ENCODE results near the gene ADTRP. TPM values are rescaled to one million over a fixed set of nuclear protein-coding genes. Genes with fewer than 3 reads are reported as not detected.

ADTRP gene
- polyA plus RNA-seq, 1 donor (not counting 4 experiments of a cell fraction or from before 2014, with no cell fraction given): 16.7 TPM

DNA sequence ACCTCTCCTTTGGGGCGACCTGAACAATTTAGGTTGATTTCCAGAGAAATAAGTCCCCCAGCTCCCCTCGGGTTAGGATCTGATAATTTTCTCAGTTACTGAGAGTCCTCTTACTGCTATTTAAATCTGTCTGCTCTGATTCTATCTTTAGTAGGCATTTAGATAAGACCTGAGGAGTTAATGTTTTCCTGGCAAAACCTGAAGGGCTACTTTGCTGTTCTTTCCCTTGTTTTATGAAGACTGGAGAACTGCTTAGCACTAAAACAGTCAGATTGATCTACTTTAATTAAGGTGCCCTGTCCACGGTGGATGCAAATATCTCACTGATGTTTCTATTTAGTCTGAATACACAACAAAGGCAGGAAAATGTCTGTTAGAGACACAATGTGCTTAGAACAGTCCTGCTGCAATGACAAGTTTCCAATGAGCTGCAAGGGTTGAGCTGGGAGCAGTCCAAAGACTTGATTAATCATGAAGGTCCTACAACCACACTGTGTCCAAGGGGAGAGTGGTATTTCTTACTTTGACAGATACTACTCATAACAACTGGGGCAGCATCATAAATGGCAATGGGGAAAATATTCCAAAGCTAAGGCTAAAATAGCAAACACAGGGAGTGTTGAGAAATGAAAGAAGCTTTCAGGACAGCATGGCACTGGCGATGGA lies 15.7 kb downstream of the ADTRP start:
- Histone ChIP-seq H3K79me2 (ENCODE audit: control insufficient read depth, insufficient read depth, low read length) (no peaks in the 10 kb centered on the region), H3K4me1 (ENCODE audit: control insufficient read depth, extremely low read depth, insufficient read depth, low read length) (peaks cover 42% of the 10 kb centered on the region), H3K36me3 (ENCODE audit: control insufficient read depth in 2 of 2, extremely low read depth in 1 of 2, insufficient read depth in 2 of 2, low read length in 2 of 2) (peaks cover 0 to under 1% of the 10 kb centered on the region in 2 experiments), H2AFZ (ENCODE audit: control insufficient read depth, low read length) (peak overlapping the region; percentile 17), H3K9me3 (ENCODE audit: control insufficient read depth, low read depth, low read length) (no peaks in the 10 kb centered on the region), H3K4me3 (ENCODE audit: control insufficient read depth in 2 of 3, extremely low read depth in 1 of 3, insufficient read depth in 2 of 3, low read depth in 1 of 3, low read length in 3 of 3) (no peak overlapping the region), H4K20me1 (ENCODE audit: control insufficient read depth, extremely low read depth, insufficient read depth, low read length) (no peaks in the 10 kb centered on the region), H3K9me1 (ENCODE audit: control insufficient read depth, extremely low read depth, insufficient read depth, low read length) (no peaks in the 10 kb centered on the region), H3K27ac (ENCODE audit: control insufficient read depth, insufficient read depth, low read length) (no peak overlapping the region), H3K27me3 (ENCODE audit: control insufficient read depth, extremely low read depth, insufficient read depth, low read length) (no peaks in the 10 kb centered on the region), H3K4me2 (ENCODE audit: control insufficient read depth, extremely low read depth, insufficient read depth, low read depth, low read length) (no peak overlapping the region), H3K9ac (ENCODE audit: control insufficient read depth, extremely low read depth, insufficient read depth, low read length) (no peak overlapping the region)
- dilution Hi-C loops (cut with MboI; ENCODE audit: extremely low pct_ligation_motif_present, low sequenced_read_pairs): no loop called here
- TF ChIP-seq, protein P1, sequence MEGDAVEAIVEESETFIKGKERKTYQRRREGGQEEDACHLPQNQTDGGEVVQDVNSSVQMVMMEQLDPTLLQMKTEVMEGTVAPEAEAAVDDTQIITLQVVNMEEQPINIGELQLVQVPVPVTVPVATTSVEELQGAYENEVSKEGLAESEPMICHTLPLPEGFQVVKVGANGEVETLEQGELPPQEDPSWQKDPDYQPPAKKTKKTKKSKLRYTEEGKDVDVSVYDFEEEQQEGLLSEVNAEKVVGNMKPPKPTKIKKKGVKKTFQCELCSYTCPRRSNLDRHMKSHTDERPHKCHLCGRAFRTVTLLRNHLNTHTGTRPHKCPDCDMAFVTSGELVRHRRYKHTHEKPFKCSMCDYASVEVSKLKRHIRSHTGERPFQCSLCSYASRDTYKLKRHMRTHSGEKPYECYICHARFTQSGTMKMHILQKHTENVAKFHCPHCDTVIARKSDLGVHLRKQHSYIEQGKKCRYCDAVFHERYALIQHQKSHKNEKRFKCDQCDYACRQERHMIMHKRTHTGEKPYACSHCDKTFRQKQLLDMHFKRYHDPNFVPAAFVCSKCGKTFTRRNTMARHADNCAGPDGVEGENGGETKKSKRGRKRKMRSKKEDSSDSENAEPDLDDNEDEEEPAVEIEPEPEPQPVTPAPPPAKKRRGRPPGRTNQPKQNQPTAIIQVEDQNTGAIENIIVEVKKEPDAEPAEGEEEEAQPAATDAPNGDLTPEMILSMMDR (optimal IDR thresholded peaks at IDR 0.05 in 1 of 3, IDR thresholded peaks at IDR 0.05 in 1 of 3, conservative IDR thresholded peaks at IDR 0.05 in 1 of 3; ENCODE audit: extremely low read depth in 1 of 3, insufficient read depth in 2 of 3, low read length in 3 of 3): no peak
- TF ChIP-seq EZH2 (IDR thresholded peaks at IDR 0.05; ENCODE audit: low read length): no peak
- FAIRE-seq: peak; percentile 26
- DNase-seq (ENCODE audit: low read depth, low spot score): no peak

DNA sequence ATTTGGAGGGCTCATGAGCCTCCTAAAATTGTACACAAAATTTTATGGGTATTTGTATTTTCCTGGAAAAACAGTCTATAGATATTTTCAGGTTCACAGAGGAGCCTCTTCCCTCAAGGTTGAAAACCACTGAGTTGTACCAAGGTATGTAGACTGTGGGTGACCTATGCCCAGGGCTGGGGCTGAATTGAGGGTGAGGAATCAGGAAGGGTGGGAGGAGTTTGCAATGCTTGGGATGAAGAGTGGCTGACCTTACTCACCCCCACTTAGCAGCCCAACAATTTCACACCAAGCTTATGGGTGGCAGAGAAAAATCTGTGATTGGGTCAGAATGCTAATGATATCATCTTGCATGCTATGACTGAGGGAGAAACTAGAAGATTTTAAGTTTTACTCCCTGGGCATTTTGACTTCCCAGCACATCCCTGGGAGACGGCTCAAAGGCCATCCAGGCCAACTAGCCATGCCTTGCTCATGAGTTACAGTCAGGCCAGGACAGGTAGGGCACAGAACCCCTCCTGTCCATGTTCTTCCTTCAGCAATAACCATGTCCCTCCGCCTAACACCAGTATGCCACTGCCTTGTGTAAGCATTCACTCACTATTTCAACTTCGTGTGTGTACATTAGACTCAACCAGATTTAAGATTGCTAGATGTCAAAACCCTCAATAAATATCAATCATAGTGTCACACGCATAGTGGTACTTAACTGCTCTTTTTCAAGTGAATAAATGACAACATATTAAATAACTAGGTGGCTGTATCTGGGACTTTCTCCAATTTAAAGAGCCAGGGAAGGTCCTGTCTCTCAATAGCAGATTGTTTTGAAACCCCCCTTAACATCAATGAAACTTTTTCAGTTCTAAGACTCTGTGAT lies 16.6 kb downstream of the ADTRP start:
- peaks cover 2 to 6% of the 10 kb centered on the region in 2 experiments for H3K36me3 ChIP-seq (ENCODE audit: control insufficient read depth in 2 of 2, extremely low read depth in 1 of 2, insufficient read depth in 2 of 2, low read length in 2 of 2)
- H3K27ac ChIP-seq (ENCODE audit: control insufficient read depth, insufficient read depth, low read length): no peak overlapping the region
- H3K9ac ChIP-seq (ENCODE audit: control insufficient read depth, extremely low read depth, insufficient read depth, low read length): no peak overlapping the region
- peaks cover 32% of the 10 kb centered on the region for H3K4me1 ChIP-seq (ENCODE audit: control insufficient read depth, extremely low read depth, insufficient read depth, low read length)
- H3K79me2 ChIP-seq (ENCODE audit: control insufficient read depth, insufficient read depth, low read length): no peaks in the 10 kb centered on the region
- no peak overlapping the region for H3K4me2 ChIP-seq (ENCODE audit: control insufficient read depth, extremely low read depth, insufficient read depth, low read depth, low read length)
- dilution Hi-C loops (cut with MboI; ENCODE audit: extremely low pct_ligation_motif_present, low sequenced_read_pairs): no loop called here
- peaks cover 1% of the 10 kb centered on the region for H3K9me3 ChIP-seq (ENCODE audit: control insufficient read depth, low read depth, low read length)
- FAIRE-seq (peak; percentile 9), DNase-seq (ENCODE audit: low read depth, low spot score) (no peak)
- H3K9me1 ChIP-seq (ENCODE audit: control insufficient read depth, extremely low read depth, insufficient read depth, low read length): no peaks in the 10 kb centered on the region
- H4K20me1 ChIP-seq (ENCODE audit: control insufficient read depth, extremely low read depth, insufficient read depth, low read length): no peaks in the 10 kb centered on the region
- no peak overlapping the region for H3K4me3 ChIP-seq (ENCODE audit: control insufficient read depth in 2 of 3, extremely low read depth in 1 of 3, insufficient read depth in 2 of 3, low read depth in 1 of 3, low read length in 3 of 3)
- H2AFZ ChIP-seq (ENCODE audit: control insufficient read depth, low read length): no peak overlapping the region
- TF ChIP-seq, protein P1 (optimal IDR thresholded peaks at IDR 0.05 in 1 of 3, IDR thresholded peaks at IDR 0.05 in 1 of 3, conservative IDR thresholded peaks at IDR 0.05 in 1 of 3; ENCODE audit: extremely low read depth in 1 of 3, insufficient read depth in 2 of 3, low read length in 3 of 3): no peak
- no peak for TF ChIP-seq EZH2 (IDR thresholded peaks at IDR 0.05; ENCODE audit: low read length)
- no peaks in the 10 kb centered on the region for H3K27me3 ChIP-seq (ENCODE audit: control insufficient read depth, extremely low read depth, insufficient read depth, low read length)
